ENCODE measurements around the gene IFITM2. TPM values are rescaled to one million over a fixed set of nuclear protein-coding genes. Genes with fewer than 3 reads are reported as not detected.

Gene IFITM2
- total RNA-seq, 6 experiments from 2014 or later, result 157 to 624 (median 390) TPM

GRCh38 chr11:335779-336658, 28.4 kb downstream of the IFITM2 start:
- WGBS (ENCODE audit: insufficient coverage, low coverage, low lambda C conversion rate, missing lambda C conversion rate), result 53% methylated on average over 10 of the region's 15 CpGs
- Histone ChIP-seq H3K9me3 (no peaks in the 10 kb centered on the region), H3K27ac (peak overlapping the region; percentile 26 to 67 (median 53)), H3K36me3 (no peaks in the 10 kb centered on the region), H3K4me1 (peaks cover 0 to 10% (median 0%) of the 10 kb centered on the region in 4 donors), H3K4me3 (no peak overlapping the region), H3K27me3 (no peaks in the 10 kb centered on the region)
- TF ChIP-seq POLR2A (IDR thresholded peaks at IDR 0.05) (no peak), CTCF (IDR thresholded peaks at IDR 0.05) (no peak)
- DNase-seq, result no peak
- intact Hi-C loops (cut with DNase I), result no loop called here
- ATAC-seq, result peak; percentile 52 to 82 (median 72)

GRCh38 chr11:336659-337198, 29.1 kb downstream of the IFITM2 start:
- Histone ChIP-seq H3K4me3 (no peak overlapping the region), H3K4me1 (peaks cover 0 to 10% (median 0%) of the 10 kb centered on the region in 4 donors), H3K9me3 (no peaks in the 10 kb centered on the region), H3K27me3 (no peaks in the 10 kb centered on the region), H3K27ac (peak overlapping the region; percentile 25 to 67 (median 53)), H3K36me3 (no peaks in the 10 kb centered on the region)
- intact Hi-C loops (cut with DNase I), result no loop called here
- no peak for TF ChIP-seq POLR2A (IDR thresholded peaks at IDR 0.05)
- TF ChIP-seq CTCF (IDR thresholded peaks at IDR 0.05), result no peak
- ATAC-seq (no peak), DNase-seq (no peak)
- WGBS (ENCODE audit: insufficient coverage, low coverage, low lambda C conversion rate, missing lambda C conversion rate), result 81% methylated on average over 4 of the region's 4 CpGs

GRCh38 chr11:337711-338110, 30.1 kb downstream of the IFITM2 start:
- no peak for ATAC-seq
- Histone ChIP-seq H3K27ac (no peak overlapping the region), H3K4me3 (no peak overlapping the region), H3K9me3 (no peaks in the 10 kb centered on the region), H3K27me3 (no peaks in the 10 kb centered on the region), H3K4me1 (peaks cover 0 to 10% (median 0%) of the 10 kb centered on the region in 4 donors), H3K36me3 (no peaks in the 10 kb centered on the region)
- TF ChIP-seq POLR2A (IDR thresholded peaks at IDR 0.05) (no peak), CTCF (IDR thresholded peaks at IDR 0.05) (no peak)
- WGBS (ENCODE audit: insufficient coverage, low coverage, low lambda C conversion rate, missing lambda C conversion rate), result 78% methylated on average over 3 of the region's 6 CpGs
- intact Hi-C loops (cut with DNase I), result no loop called here
- DNase-seq, result no peak

GRCh38 chr11:339963-340362, 32.3 kb downstream of the IFITM2 start:
- ATAC-seq (no peak), DNase-seq (no peak)
- no peak overlapping the region for H3K4me3 ChIP-seq
- no peaks in the 10 kb centered on the region for H3K36me3 ChIP-seq
- no peak overlapping the region for H3K27ac ChIP-seq
- WGBS (ENCODE audit: insufficient coverage, low coverage, low lambda C conversion rate, missing lambda C conversion rate), result 90% methylated on average over 2 of the region's 2 CpGs
- H3K27me3 ChIP-seq, result no peaks in the 10 kb centered on the region
- no peaks in the 10 kb centered on the region for H3K9me3 ChIP-seq
- peaks cover 0 to 10% (median 0%) of the 10 kb centered on the region in 4 donors for H3K4me1 ChIP-seq
- TF ChIP-seq CTCF (IDR thresholded peaks at IDR 0.05), result no peak
- no peak for TF ChIP-seq POLR2A (IDR thresholded peaks at IDR 0.05)
- intact Hi-C loops (cut with DNase I), result no loop called here

All from right lobe of liver (tissue), 6 donors.